Forelimb muscle (tissue), 1 donor: ENCODE data around the gene TPO. TPM values are rescaled to one million over a fixed set of nuclear protein-coding genes. Genes with fewer than 3 reads are reported as not detected.
"Not testable (repeated sequence)": the region's sequence is repeated elsewhere in the genome, so short reads cannot be mapped to it uniquely, and the experiment has no call there.

Source experiments
- DNase-seq: peaks from one replicate; pipeline ENCODE4 v3.0.0-alpha.2; 2013; ENCODE audit warnings: low read depth
- polyA plus RNA-seq: library from polyadenylated mRNA; unstranded; fragments of 120-200 nt; gene quantifications from one replicate; pipeline ENCODE4 v1.2.1, GENCODE V29; 2013; ENCODE audit not compliant: insufficient read length

Gene TPO
- polyA plus RNA-seq, 1 donor = 0.30 TPM

DNA sequence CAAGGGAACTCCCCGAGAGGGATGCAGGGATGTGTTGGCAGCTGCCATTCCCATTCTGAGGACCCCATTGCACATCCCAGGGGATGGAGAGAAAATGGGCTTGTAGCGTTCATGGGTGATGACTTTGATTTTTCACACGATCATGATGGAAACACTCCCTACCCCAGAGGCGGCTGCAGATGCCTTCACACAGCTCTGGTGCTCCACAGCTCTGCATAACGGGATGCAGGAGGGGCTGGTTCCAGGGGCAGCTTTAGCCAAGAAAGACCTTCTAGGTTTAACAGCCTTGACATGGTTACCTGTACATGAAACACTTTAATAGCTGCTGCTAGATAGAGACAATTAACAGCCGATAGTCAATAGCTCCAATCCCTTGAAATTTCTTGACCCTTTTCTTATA lies 88.7 kb downstream of the TPO start:
- no peak for DNase-seq

DNA sequence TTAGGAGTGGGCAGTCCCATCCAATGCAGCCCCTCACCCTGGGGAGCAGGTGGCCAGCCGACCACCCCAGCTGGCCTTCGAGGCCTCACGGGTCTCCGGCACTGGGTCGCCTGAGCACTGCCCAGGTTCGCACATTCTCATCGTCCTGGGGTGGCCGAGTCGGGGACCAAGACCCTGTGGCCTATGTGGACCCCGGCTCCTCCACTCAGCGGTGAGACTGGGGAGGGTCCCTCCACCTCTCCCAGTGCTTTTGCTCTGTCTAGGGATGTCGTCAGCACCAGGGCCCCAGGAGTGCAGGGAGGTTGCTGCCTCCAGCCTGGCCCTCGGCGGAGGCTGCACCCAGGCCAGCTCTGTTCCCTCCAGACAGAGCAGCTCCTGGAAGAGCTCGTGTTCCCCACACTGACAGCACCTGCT lies 89.6 kb downstream of the TPO start:
- no peak for DNase-seq

GRCh38 chr2:1503471-1504310 lies 90.4 kb downstream of the TPO start:
- DNase-seq = no peak

DNA sequence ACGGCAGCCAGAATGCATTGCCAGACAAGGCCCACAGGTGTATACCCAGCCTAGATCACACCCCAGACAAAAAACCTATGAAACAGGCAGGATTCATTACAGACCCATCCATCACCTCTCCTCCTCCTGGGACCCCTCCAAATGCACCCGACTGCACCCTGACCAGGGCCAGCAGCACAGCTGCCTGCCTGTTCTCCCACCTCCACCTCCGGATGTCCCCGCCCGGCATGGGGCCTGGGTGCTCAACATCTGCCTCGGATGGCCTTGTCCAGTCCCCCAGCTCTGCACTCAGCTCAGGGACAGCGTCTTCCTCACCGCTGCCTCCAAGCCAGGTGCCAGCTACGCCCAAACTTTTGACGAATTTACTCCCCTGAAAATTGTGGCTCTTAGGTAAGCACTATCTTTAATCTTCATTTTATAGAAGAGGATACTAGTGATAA lies 91.1 kb downstream of the TPO start:
- DNase-seq = no peak

DNA sequence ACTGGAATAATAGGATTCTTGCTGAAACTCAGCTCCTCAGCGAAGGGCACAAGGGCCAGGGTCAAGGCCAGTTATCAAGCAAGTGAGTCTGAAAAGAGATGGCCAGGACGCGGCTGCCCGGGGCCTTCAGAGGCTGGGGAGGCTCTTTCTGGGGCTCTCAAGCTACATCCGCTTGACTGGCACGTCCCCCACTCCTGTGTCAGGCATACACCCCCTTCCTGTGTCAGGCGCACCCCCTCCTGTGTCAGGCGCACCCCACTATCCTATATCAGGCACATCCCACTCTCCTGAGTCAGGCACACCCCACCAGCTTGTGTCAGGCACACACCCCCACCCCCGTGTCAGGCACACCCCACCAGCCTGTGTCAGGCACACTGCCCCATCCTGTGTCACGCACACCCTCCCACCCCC lies 91.8 kb downstream of the TPO start:
- no peak for DNase-seq

DNA sequence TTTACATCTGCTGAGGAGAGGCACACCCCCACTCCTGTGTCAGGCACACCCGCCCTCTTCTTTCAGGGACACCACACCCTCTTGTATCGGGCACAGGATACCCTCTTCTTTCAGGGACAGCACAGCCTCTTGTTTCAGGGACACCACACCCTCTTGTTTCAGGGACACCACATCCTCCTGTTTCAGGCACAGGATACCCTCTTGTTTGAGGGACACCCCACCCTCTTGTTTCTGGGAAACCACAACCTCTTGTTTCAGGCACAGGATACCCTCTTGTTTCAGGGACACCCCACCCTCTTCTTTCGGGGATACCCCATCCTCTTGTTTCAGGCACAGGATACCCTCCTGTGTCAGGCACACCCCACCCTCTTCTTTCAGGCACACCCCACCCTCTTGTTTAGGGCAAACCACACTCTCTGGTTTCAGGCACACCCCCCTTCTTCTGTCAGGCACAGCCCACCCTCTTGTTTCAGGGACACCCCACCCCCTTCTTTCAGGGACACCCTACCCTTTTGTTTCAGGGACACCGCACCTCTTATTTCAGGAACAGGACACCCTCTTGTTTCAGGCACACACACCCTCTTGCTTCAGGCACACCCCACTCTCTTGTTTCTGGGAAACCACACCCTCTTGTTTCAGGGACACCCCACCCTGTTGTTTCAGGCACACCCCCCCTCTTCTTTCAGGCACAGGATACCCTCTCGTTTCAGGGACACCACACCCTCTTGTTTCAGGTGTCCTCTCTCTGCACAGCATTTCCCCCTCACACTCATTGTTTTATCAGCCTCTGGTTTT lies 96.2 kb downstream of the TPO start:
- no peak for DNase-seq

DNA sequence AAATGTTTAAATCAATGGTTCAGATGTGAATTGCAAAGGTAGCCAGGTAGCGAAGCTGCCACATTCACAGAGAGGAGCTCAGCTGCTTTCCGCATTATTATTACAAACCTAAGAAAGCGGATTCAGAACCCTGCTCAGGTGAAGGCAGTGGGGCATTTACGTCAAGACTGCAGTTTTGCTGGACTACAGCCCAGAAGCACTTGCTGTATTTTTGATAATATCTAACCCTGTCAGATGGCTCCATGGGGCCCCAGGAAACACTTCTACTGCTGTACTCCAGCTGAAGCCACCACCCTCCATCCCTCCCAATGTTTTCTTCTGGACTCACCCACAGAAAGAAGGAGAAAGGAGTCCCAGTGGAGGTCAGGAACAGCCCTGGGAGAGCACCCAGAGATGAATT lies 96.9 kb downstream of the TPO start:
- no peak for DNase-seq

- no peak for DNase-seq
These were observed 98.2 kb downstream of the TPO start for GRCh38 chr2:1511455-1511854.

DNA sequence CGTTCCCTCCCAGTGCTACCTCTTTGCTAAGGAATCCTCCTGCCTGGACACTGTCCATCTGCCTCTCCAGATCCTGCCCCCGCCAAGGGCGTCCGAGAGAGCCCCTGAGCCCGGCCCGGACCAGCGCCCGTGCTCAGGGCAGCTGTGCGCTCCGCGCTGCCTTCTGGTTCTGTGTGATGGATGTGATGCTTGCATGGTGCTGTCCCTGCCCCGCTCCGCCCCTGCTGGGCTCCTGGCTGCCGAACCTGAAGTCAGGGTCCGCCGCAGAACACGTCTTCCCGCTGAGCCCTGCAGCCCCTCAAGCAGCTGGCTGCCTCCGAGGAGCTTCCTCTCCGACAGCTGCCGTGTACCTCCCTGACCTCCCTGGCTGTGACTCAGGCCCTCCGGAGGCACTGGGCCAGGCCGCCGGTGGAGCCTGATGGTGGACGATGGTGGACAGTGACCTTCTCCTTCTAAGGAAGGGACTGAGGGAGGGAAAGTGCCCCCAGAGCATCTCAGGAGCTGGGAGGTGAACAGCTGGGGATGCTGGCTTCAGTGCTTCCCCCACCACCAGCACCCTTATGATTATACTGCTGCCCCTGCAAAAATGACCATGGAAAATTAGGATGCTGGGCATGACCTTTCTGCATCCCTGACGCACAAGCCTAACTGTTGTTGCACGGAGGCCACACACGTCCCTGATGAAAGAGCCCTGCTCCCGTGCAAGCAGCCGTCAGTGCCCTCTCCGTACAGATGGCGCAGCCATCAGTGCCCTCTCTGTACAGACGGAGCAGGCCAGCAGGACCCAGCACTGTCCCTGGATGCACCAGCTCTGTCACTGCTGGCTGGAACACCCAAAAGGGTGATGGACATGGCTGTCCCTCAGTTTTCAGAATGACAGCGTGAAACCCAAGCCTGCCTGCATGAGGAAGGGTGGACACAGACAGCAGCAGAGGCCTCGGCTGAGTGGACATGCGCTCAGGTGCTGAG lies 99.3 kb downstream of the TPO start:
- no peak for DNase-seq

- no peak for DNase-seq
These were observed 101.3 kb downstream of the TPO start for GRCh38 chr2:1514391-1515072.

DNA sequence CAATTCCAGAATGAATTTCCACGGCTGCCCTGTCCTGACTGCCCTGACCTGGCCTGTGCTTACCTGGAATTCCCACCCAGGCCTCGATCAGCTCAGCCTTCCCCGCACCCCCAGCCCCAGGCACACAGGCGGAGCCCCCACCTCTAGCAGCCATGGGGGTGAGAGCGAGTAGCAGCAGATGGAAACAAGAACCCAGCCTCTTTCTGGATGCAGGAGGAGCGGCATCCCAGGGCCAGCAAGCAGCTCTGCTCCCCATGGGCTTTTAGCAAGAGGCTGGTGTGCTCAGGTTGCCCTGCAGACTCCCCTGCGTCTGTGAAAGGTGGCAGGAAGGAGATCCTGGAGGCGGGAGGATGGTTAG lies 101.8 kb downstream of the TPO start:
- DNase-seq = no peak

- DNase-seq = no peak
These were observed 102.9 kb downstream of the TPO start for GRCh38 chr2:1515986-1516797.

DNA sequence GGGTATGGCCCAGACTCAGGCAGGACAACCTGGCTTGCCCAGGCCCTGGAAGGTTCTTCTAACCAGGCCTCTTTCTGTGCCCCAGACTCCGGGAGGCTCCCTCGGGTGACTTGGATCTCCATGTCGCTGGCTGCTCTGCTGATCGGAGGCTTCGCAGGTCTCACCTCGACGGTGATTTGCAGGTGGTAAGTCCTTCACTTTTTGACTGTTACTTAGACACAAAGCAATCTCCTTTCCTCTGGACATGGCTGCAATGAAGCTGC lies 103.5 kb downstream of the TPO start:
- DNase-seq = no peak

DNA sequence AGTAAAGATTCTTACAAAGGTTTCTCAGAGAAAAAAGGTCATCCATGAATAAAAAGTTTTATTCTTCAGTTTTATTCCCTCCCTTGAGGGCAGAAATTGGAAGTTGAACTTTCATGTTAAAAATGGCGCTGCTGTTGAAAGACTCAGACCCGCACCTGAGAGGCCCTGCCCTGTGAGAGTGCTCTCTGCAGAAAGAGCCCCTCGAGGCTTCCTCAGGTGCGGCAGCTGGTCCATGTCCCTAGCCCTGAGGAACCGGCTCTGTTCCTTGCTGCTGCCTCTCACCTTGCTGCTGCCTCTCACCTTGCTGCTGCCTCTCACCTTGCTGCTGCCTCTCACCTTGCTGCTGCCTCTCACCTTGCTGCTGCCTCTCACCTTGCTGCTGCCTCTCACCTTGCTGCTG lies 104.0 kb downstream of the TPO start:
- DNase-seq = not testable (repeated sequence)

DNA sequence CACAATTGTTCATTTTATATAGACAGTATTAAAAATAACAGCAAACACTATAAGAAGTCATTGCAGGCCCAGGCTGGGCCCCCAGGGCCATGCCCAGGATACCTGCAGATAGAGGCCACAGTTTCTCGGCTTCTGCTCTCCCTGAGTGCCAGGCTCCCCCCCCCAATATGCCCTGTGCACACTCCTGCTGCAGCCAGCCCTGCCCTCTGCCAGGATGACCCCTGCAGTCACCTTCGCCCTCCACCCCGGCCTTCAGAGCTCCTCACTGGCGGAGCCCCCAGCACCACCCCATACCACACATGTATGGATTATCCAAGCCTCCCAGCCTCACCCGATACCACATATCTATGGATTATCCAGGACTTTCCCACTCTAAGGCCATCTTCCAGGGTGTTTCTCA lies 104.5 kb downstream of the TPO start:
- DNase-seq = no peak

DNA sequence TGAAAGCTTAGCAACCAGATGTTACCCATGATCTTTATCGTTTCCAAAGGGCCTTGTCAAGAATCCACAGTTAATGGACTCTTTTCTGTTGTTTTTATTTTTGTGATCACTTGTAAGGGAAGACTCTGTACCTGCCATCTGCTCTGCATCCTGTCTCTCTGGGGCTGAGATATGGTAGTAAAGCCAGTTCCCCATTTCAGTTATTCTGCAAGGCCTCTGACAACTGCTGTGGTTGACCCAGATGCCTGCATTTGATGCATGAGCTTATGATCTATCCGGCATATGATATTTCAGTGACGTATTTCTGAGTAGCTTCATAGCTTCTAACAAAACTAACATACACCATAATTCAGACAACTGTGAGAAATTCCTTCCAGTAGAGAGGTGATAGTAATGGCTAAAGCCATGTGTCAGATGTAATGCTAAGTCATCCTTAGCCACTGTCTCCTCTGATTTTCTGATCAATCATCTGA lies 105.1 kb downstream of the TPO start:
- DNase-seq = no peak

DNA sequence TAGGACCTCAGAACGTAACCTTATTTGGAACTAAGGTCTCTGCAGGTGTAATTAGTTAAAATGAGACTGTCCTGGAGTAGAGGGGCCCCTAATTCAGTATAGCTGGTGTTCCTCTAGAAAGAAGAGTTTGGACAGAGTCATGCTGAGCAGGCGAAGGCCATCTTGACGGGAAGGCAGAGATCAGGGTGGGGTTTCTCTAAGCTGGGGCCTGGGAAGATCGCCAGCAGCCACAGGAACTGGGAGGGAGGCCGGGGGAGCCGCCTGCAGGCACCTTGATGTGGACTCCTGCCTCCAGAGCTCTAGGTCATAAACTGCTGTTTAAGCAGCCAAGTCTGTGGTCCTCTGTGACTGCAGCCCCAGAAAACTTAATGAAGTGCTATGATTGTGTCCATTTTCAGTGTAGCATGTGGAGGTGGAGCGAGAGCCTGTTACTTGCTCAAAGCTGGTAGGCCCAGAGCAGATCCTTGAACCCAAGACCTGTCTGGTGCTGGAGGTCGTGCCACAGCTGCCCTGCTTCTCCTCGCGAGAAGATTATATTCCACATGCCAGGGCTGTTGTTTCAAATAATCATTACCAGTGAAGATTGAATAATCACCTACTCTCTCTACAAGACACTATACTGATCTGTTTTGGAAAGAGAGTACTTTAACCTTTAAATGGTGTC lies 105.7 kb downstream of the TPO start:
- no peak for DNase-seq

- no peak for DNase-seq
These were observed 108.1 kb downstream of the TPO start for GRCh38 chr2:1521191-1521877.
